ENCODE data around the gene TBR1.

TBR1 gene

GRCh38 chr2:161415987-161416707 lies at the start of gene TBR1:
Gene TBR1 (plus strand): TSS chr2:161416297. CDS start chr2:161416411, 114 bp downstream.
- no peak for DNase-seq

- DNase-seq = no peak
Measured at GRCh38 chr2:161367675-161368074, 48.4 kb upstream of the TBR1 start.

GRCh38 chr2:161369311-161369710 lies 46.8 kb upstream of the TBR1 start:
- no peak for DNase-seq

- no peak for DNase-seq
Measured at GRCh38 chr2:161370981-161371380, 45.1 kb upstream of the TBR1 start.

- no peak for DNase-seq
Measured at GRCh38 chr2:161371869-161372268, 44.2 kb upstream of the TBR1 start.

GRCh38 chr2:161373942-161374341 lies 42.2 kb upstream of the TBR1 start:
- DNase-seq = no peak

- no peak for DNase-seq
Measured at GRCh38 chr2:161374446-161374845, 41.7 kb upstream of the TBR1 start.

GRCh38 chr2:161379740-161380139 lies 36.4 kb upstream of the TBR1 start:
- DNase-seq = no peak

GRCh38 chr2:161381546-161381945 lies 34.6 kb upstream of the TBR1 start:
- DNase-seq = no peak

GRCh38 chr2:161382747-161383146 lies 33.4 kb upstream of the TBR1 start:
- no peak for DNase-seq

GRCh38 chr2:161384864-161385263 lies 31.2 kb upstream of the TBR1 start:
- no peak for DNase-seq

GRCh38 chr2:161386228-161386824 lies 29.8 kb upstream of the TBR1 start:
- no peak for DNase-seq

GRCh38 chr2:161388146-161388779 lies 27.8 kb upstream of the TBR1 start:
- no peak for DNase-seq

GRCh38 chr2:161391737-161392506 lies 24.2 kb upstream of the TBR1 start:
- no peak for DNase-seq

- DNase-seq = no peak
Measured at GRCh38 chr2:161400076-161400475, 16.0 kb upstream of the TBR1 start.

GRCh38 chr2:161402297-161402696 lies 13.8 kb upstream of the TBR1 start:
- DNase-seq = no peak

- DNase-seq = no peak
Measured at GRCh38 chr2:161406316-161406715, 9.8 kb upstream of the TBR1 start.

- DNase-seq = no peak
Measured at GRCh38 chr2:161407597-161407996, 8.5 kb upstream of the TBR1 start.

- no peak for DNase-seq
Measured at GRCh38 chr2:161409308-161409907, 6.7 kb upstream of the TBR1 start.

- no peak for DNase-seq
Measured at GRCh38 chr2:161412346-161412745, 3.8 kb upstream of the TBR1 start.

- no peak for DNase-seq
Measured at GRCh38 chr2:161414042-161415033, 1.8 kb upstream of the TBR1 start.

All from SW 1271 (cell line).